Dermis microvascular lymphatic vessel endothelial cell (primary cell): Measurements from ENCODE around the gene MID1. TPM values are rescaled to one million over a fixed set of nuclear protein-coding genes. Genes with fewer than 3 reads are reported as not detected.

ENCODE experiments used
- DNase-seq, 2 donors: peaks; one replicate each; pipeline versions ENCODE4 v3.0.0 to v3.0.0-alpha.2; 2010; ENCODE audit warnings: low read depth in 2 of 2
- total RNA-seq: library from RNA; depleted of rRNA; stranded (reverse); fragments of >200 nt; gene quantifications from 2 replicates; pipeline ENCODE4 v1.2.1, GENCODE V29; 2014

MID1 gene, protein sequence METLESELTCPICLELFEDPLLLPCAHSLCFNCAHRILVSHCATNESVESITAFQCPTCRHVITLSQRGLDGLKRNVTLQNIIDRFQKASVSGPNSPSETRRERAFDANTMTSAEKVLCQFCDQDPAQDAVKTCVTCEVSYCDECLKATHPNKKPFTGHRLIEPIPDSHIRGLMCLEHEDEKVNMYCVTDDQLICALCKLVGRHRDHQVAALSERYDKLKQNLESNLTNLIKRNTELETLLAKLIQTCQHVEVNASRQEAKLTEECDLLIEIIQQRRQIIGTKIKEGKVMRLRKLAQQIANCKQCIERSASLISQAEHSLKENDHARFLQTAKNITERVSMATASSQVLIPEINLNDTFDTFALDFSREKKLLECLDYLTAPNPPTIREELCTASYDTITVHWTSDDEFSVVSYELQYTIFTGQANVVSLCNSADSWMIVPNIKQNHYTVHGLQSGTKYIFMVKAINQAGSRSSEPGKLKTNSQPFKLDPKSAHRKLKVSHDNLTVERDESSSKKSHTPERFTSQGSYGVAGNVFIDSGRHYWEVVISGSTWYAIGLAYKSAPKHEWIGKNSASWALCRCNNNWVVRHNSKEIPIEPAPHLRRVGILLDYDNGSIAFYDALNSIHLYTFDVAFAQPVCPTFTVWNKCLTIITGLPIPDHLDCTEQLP
- 25.9 and 50.3 TPM in 2 replicates for total RNA-seq

- peak in 1 of 2 donors; percentile 82 for DNase-seq
These were observed at the start of gene MID1 for GRCh38 chrX:10620121-10620699. Gene MID1, minus strand, starts transcription at chrX:10620585. Its CDS starts 53,038 bp downstream, at chrX:10567547.

DNA sequence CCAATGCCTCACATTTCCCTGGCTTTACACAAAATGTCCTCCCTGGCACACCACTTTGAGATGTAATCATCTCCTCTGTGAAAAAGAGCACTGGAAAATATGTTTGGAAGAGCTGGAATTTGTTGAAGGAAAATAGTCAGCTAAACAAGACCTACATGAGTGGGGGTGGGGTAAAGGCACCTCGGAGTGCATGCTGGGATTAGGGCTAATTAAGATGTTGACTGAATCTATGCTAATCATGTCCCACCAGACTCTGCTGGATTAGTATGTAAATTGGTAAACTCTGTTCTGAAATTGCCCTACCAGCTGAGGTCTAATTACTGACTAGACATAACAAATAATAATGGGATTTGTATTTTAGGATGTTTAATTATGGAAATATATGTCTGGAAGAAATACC is 46.8 kb upstream of the MID1 start:
- no peak for DNase-seq

GRCh38 chrX:10666102-10666501 is 45.7 kb upstream of the MID1 start:
- no peak for DNase-seq

- no peak for DNase-seq
These were observed 45.3 kb upstream of the MID1 start for GRCh38 chrX:10665681-10666080.

DNA sequence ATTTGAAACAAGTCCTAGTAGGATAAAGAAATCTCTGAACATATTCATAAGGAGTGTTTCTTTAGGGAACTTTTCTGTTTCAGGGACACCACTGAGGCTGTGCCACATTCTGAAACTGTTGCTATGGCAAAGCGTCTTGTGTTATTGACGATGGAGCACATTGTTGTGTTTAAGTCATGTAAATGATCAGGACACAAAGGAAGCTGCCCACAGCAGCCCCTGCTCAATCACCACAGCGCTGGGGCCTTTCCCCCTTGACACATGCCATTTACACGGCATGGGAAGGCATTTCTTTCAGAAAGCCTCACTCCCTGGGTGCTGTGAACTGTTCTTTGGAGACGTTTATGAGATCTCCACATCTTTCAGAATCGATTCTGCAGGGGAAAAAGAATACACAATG is 39.8 kb upstream of the MID1 start:
- no peak for DNase-seq

- no peak for DNase-seq
These were observed 35.8 kb upstream of the MID1 start for GRCh38 chrX:10656214-10656613.

DNA sequence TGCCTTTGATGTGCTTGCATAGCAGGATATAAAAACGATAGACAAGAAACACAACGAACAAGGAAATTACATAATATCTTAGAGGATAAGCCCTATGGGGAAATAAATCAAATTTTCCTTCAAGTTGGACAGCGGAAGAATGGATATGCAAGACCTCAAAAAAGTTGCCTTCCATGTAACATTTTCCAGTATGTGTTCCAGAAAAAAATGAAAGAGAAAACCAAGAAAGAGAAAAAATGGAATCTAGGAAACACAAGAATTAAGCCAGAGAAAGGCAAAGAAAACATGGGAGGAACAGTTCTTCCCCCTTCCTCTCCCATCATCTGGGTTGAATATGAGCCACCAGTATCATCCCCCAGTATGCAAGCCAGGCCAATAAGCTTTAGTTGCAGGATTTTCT is 34.6 kb upstream of the MID1 start:
- no peak for DNase-seq

DNA sequence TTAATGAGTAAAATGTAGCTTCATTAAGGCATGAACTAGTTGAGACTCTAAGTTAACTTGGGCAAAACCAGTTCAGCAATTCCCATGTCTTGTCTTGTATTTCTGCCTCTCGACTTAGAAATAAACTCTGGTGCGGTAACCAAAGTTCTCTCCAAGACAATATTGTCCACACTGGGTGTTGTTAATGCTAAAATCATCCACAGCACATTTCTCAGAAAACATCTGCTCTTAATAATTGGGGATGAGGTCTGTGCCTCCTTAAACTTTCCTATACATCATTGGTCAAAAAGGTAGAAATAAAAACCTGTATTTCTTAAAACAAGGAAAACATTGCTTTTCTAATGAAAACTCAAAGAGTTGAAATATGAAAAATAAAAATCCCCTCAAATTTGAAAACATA is 32.9 kb upstream of the MID1 start:
- no peak for DNase-seq

GRCh38 chrX:10649265-10649664 is 28.9 kb upstream of the MID1 start:
- DNase-seq = no peak

DNA sequence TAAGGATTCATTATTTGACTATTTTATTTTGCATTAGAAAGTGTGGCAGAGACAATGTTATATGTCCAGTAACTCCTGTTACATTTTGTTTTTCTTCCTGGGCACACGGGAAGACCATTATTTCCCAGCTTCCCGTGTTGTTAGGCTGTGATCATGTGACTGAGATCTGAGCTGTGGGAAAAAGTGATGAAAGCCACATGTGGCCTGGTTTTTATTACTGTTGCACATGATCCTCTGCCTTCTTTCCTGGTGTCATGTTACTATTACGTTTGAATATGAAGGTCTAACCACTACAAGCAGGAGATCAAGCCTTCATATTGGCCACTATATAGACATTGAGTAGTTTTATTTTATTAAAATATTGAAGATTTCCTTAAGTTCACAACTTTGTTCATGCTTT is 28.2 kb upstream of the MID1 start:
- peak; percentile 14 to 19 for DNase-seq

DNA sequence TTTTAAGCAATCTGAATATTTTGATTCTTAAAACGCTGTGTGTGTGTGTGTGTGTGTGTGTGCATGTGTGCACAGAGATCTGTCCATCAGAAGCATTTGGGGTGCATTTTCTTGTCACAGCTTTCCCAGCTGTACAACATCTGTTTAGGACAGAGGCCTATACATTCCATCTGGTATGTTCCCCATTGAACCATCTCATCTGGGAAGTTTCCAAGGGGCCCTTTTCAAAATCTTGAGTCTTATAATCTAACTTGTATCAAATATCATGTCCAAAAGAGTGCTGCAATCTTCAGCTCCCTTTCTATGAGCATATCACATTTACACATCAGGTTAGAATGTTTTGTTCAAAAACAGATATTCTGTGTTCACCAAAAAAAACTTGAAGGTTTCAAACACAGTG is 16.5 kb upstream of the MID1 start:
- no peak for DNase-seq

- peak in 1 of 2 donors; percentile 62 for DNase-seq
These were observed 16.0 kb upstream of the MID1 start for GRCh38 chrX:10636337-10636736.

- DNase-seq = peak in 1 of 2 donors; percentile 65
These were observed 14.2 kb upstream of the MID1 start for GRCh38 chrX:10634392-10635161.

GRCh38 chrX:10633722-10634121 is 13.3 kb upstream of the MID1 start:
- peak in 1 of 2 donors; percentile 90 for DNase-seq

DNA sequence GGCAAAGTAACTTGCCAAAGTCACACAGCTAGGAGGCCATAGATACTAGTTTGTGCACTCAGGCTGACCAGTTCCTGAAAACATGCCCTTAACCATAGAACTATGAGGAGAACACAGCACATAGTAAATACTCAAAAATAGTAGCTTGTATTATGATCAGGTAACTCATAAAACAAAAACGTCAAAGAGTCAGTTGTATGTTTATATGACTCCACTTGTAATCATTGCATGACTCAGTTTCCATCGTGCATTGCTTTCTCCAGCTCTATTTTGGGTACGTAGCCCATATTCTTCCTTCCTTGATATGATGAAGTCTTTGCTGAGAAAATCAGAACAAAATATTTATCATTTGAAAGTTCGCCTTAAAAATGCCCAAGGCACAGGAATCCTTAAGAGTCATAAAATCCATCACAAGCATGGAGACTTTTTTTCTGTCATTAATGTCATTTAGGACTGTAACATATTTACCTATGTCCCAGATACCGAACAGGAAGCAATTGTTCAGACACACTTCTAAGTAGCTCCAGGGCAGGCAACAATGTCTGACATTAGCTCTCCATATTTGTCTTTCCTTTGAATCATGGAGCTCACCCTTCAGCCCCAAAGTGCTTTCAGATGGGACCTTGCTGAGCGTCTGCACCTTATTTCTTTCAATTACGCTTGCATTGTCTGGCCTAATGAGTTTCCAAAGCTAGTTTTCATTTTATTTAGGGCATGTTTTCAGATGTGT is 11.2 kb upstream of the MID1 start:
- no peak for DNase-seq

DNA sequence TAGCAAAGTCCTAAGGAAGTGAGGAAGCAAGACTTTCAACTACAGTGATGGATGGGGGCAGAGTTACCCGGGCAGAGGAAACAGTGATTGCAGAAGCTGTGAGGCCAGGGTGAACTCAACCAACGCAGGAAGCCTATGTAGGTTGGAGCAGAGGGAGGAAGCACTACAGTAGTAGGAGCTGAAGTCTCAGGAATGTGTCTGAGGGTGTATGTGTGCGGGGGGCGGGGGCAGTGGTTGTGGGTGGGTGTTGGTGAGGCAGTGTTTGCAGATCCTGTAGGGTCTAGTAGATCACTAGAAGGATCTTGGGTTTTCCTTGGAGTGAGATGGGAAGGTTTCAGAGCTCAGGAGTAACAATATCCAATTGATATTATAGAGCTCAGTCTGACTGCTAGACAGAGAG is 9.9 kb upstream of the MID1 start:
- DNase-seq = no peak

GRCh38 chrX:10629905-10630304 is 9.5 kb upstream of the MID1 start:
- DNase-seq = no peak

- no peak for DNase-seq
These were observed 8.5 kb upstream of the MID1 start for GRCh38 chrX:10628906-10629305.

DNA sequence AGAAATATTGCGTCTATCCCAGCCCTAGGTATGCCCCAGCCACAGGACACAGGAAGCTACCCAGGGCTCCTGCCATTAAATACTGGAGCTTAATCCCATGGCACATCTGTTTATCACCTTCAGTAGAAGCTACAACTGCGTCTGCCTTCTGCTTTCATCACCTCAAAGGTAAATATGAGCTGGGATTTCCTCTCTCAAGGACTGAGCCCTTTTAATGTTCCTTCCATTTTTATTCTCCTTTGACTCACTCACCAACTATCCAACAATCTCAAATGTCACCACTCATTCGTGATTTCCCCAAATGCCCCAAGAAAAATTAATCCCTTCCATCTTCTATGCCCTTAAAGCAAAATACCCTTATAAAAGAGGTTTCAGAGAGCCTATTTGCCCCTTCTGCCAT is 1.8 kb upstream of the MID1 start:
- no peak for DNase-seq

DNA sequence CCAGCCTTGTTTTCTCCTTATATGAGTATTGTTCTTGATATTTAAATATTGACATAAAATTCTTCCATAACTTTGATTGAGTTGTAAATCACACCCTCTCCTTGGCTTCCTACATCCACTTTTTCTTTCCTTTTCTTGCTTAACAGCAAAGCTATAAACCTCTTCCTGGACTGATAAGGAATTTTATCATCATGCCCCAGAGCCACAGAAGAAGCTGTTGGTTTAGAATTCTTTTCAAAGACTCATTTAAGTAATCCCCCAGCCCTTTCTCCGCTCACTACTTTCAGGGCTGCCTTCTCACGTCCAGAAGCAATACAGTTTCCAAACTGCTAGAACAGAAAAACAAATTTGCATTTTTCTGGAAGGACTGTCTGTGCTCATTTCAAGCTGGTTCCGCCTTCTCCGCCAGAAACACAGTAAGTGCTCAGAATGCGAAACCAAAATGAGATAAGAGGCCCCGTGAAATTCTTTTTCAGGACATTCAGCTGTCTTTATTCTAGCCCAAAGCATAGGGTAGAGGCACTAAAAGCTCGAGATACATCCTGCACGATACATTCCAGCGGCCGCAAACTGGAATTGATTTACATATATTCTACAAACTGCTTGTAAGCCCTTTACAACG is 849 bp downstream of the MID1 start:
- no peak for DNase-seq

GRCh38 chrX:10618961-10619360 is 1.4 kb downstream of the MID1 start:
- DNase-seq = no peak
